H1 (cell line): ENCODE measurements around the gene RNU6-9. TPM values are rescaled to one million over a fixed set of nuclear protein-coding genes. Genes with fewer than 3 reads are reported as not detected.

Experiments used
- ATF2 ChIP-seq: IDR thresholded peaks from 2 replicates; pipeline ENCODE4 v1.6.1; 2012; ENCODE audit warnings: low read length, inconsistent platforms
- polyA plus RNA-seq, 7 experiments: library from polyadenylated mRNA; depleted of rRNA in 3 of 7; stranded (reverse) in 5 of 7; unstranded in 2 of 7; fragments of >200 nt in 5 of 7; fragments of 200-250 nt in 2 of 7; gene quantifications; 1 replicate in 5 of 7; 2 replicates in 1 of 7; 4 replicates in 1 of 7; pipeline versions ENCODE4 v1.2.1 to v1.2.3, GENCODE V29; 2011 to 2013; ENCODE audit warnings: missing spikeins in 2 of 7, mixed read lengths in 2 of 7
- total RNA-seq: library from RNA; stranded (reverse); fragmentation: NEBNext Ultra II Directional; extraction: Animal tissue kit (Norgen Biotek cat#: 25700); gene quantifications from 2 replicates; pipeline ENCODE4 v1.2.1, GENCODE V29; 2021
- TF ChIP-seq, protein P1 (sequence below): IDR thresholded peaks from 2 replicates; pipeline ENCODE4 v1.6.1; 2012; ENCODE audit warnings: inconsistent platforms

The RNU6-9 gene
- total and polyA plus RNA-seq, 2 of the 8 experiments (the other 6 are each of a cell fraction or from before 2014, with no cell fraction given) = not detected

DNA sequence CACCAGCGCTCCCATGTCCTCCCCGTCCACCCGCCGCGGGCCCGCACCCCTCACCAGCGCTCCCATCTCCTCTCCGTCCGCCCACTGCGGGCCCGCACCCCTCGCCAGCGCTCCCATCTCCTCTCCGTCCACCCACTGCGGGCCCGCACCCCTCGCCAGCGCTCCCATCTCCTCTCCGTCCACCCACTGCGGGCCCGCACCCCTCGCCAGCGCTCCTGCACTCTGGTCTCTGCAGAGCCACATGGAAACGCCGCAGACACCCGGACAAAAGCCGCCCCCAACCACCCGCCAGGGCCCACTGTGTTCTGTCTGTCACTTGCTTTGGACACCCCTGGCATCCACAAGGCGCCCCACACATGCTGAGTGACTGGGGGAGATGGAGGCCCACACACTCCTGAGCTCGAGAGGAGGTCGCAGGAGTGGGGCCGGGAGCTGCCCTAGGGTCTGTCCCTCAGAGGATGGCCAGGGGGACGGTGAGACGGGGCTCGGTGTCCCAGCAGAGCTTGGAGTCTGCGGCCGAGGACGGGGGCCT, 26.4 kb upstream of the RNU6-9 start (continued):
- TF ChIP-seq, protein P1, sequence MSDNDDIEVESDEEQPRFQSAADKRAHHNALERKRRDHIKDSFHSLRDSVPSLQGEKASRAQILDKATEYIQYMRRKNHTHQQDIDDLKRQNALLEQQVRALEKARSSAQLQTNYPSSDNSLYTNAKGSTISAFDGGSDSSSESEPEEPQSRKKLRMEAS = no peak
- TF ChIP-seq ATF2 = no peak
